ENCODE data around the gene OXNAD1.

OXNAD1 gene

DNA sequence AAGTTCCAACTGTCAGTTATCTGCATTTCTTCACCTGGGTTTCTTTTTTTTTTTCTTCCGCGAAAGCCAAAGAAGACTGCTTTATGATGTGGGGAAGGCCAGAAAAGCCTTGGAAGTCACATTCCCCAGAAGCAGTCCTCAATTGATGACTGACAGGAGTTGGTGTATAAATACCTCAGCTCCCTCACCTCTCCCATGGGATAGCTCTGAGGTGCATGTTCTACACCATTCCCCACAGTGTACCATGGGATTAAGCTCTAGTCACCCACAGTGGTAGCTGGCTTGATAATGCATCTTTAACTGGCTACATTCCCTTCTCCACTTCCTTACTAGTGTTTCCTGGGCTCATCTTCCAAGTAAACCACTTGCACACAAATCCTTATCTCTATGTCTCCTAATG, 30.7 kb upstream of the OXNAD1 start:
- no peak overlapping the region for H3K27ac ChIP-seq (ENCODE audit: low read length)
- WGBS (ENCODE audit: insufficient coverage, insufficient read length) = no CpG with 5 or more reads among the region's 2 CpGs
- no peaks in the 10 kb centered on the region for H3K27me3 ChIP-seq (ENCODE audit: control insufficient read depth, insufficient read depth, low read length)
- H3K36me3 ChIP-seq (ENCODE audit: control insufficient read depth, insufficient read depth, low read length) = no peaks in the 10 kb centered on the region
- no peak for DNase-seq (ENCODE audit: low read depth, low spot score)
- no peak overlapping the region for H3K4me3 ChIP-seq (ENCODE audit: low read length)
- H3K9me3 ChIP-seq (ENCODE audit: control insufficient read depth, insufficient read depth, low read length) = no peaks in the 10 kb centered on the region
- no peaks in the 10 kb centered on the region for H3K4me1 ChIP-seq (ENCODE audit: control insufficient read depth, insufficient read depth, low read length)

DNA sequence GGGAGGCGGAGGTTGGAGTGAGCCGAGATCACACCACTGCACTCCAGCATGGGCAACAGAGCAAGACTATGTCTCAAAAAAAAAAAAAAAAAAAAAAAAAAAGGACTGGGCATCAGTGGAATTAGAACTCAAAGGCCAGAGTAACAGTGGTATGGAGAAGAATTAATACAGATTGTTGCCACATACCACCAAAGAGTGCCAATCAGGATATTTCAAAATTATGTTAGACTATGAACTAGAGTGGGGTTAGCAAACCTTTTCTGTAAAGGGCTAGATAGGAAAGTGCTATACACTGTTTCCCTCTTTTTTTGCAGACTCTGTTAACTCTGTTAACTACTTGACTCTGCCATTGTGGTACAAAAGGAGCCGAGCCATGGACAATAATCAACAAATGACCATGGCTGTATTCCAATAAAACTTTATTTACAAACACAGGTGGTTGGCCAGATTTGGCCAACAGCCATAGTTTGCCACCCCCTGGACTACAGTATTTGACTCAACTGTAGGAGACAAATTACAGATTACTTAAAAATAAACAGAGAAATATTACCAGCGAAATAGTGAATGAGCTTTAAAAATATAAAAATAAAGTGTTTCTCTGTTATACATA, 28.9 kb upstream of the OXNAD1 start:
- no CpG with 5 or more reads among the region's 4 CpGs for WGBS (ENCODE audit: insufficient coverage, insufficient read length)
- Histone ChIP-seq H3K4me3 (ENCODE audit: low read length) (no peak overlapping the region), H3K27ac (ENCODE audit: low read length) (no peak overlapping the region), H3K9me3 (ENCODE audit: control insufficient read depth, insufficient read depth, low read length) (no peaks in the 10 kb centered on the region), H3K36me3 (ENCODE audit: control insufficient read depth, insufficient read depth, low read length) (no peaks in the 10 kb centered on the region), H3K4me1 (ENCODE audit: control insufficient read depth, insufficient read depth, low read length) (no peaks in the 10 kb centered on the region), H3K27me3 (ENCODE audit: control insufficient read depth, insufficient read depth, low read length) (no peaks in the 10 kb centered on the region)
- DNase-seq (ENCODE audit: low read depth, low spot score) = no peak

DNA sequence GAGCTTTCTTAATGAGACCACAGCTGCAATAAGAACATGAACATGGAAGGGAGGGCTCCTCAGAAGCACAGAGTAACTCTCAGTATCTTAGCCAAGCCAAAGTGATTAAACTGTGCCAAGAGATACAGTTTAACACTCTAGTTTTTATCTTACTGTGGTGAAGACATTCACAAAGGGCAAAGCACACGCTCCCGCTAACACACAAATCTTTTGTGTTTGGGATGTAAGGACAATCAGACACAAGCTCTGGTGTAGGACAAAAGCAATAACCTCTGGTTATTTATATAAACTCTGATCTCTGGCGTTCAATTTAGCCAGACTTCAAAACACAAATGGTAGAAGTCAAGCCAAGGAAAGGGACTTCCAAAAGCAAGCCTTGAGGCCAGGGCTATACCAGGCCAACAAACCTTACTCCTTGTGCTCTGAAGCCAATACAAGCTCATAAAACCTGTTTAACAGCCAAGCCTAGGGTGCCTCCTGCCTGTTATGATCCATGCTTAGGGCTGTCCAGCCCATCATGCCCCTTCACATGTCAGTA, 28.1 kb upstream of the OXNAD1 start:
- H3K4me3 ChIP-seq (ENCODE audit: low read length) = no peak overlapping the region

DNA sequence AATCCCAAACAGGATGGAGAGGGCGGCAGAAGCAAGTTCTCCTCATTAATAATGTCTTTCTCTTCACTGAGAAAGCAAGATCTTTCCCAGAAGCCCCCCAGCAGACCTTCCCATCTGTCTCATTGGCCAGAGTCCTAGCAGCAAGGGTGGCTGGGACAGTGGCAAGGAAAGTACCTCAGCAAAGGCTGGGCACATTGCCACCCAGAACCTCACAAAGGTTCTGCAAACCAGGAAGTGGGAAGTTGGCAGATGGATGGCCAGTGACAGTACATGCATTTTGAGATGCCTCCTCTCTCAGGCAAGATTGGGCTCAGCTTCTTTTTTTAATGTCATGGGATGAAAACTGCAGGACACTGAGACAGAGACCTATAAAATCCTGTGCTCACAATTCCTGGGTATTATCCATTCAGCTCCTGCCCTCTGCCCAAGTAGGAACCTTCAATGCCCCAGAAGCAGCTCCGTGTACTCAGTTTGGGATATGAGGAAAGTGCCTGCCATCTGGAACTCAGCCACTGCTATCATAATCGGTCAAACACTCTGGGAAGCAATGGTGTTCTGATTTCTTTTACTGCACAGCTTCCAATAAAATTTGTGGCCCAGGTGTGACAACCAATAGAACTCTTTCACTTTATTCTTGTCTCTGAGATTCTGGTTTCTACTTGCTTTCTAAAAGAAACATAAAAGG, 25.8 kb upstream of the OXNAD1 start:
- Histone ChIP-seq H3K4me3 (ENCODE audit: low read length) (no peak overlapping the region), H3K36me3 (ENCODE audit: control insufficient read depth, insufficient read depth, low read length) (no peaks in the 10 kb centered on the region), H3K9me3 (ENCODE audit: control insufficient read depth, insufficient read depth, low read length) (no peaks in the 10 kb centered on the region), H3K27me3 (ENCODE audit: control insufficient read depth, insufficient read depth, low read length) (no peaks in the 10 kb centered on the region), H3K4me1 (ENCODE audit: control insufficient read depth, insufficient read depth, low read length) (no peaks in the 10 kb centered on the region), H3K27ac (ENCODE audit: low read length) (no peak overlapping the region)
- WGBS (ENCODE audit: insufficient coverage, insufficient read length) = no CpG with 5 or more reads among the region's 3 CpGs
- no peak for DNase-seq (ENCODE audit: low read depth, low spot score)

More for the DNA sequence above, 28.1 kb upstream of the OXNAD1 start:
- Histone ChIP-seq H3K36me3 (ENCODE audit: control insufficient read depth, insufficient read depth, low read length) (no peaks in the 10 kb centered on the region), H3K27ac (ENCODE audit: low read length) (no peak overlapping the region), H3K4me1 (ENCODE audit: control insufficient read depth, insufficient read depth, low read length) (no peaks in the 10 kb centered on the region), H3K27me3 (ENCODE audit: control insufficient read depth, insufficient read depth, low read length) (no peaks in the 10 kb centered on the region), H3K9me3 (ENCODE audit: control insufficient read depth, insufficient read depth, low read length) (no peaks in the 10 kb centered on the region)
- DNase-seq (ENCODE audit: low read depth, low spot score) = no peak
- no CpG with 5 or more reads among the region's 3 CpGs for WGBS (ENCODE audit: insufficient coverage, insufficient read length)

DNA sequence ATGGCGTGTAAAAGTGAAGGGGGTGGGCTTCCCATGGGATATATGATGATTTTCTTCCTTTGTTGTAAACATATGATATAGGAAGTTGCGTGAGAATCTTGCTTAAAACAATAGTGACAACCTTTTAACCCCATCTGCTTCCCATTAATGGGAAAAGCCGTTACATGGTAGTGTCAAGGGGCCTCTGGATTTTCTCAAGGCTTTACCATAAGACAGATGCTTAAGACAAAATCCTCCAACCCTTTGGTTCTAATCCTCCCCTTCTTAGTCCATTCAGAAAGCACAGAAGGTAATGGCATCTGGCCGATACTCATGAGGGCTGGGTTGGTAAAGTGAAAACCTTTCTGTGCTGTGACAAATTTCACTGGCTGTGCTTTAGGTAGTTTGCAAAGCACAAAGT, 25.2 kb upstream of the OXNAD1 start:
- Histone ChIP-seq H3K36me3 (ENCODE audit: control insufficient read depth, insufficient read depth, low read length) (no peaks in the 10 kb centered on the region), H3K9me3 (ENCODE audit: control insufficient read depth, insufficient read depth, low read length) (no peaks in the 10 kb centered on the region), H3K27ac (ENCODE audit: low read length) (no peak overlapping the region), H3K4me3 (ENCODE audit: low read length) (no peak overlapping the region), H3K27me3 (ENCODE audit: control insufficient read depth, insufficient read depth, low read length) (no peaks in the 10 kb centered on the region), H3K4me1 (ENCODE audit: control insufficient read depth, insufficient read depth, low read length) (no peaks in the 10 kb centered on the region)
- WGBS (ENCODE audit: insufficient coverage, insufficient read length) = no CpG with 5 or more reads among the region's 4 CpGs
- no peak for DNase-seq (ENCODE audit: low read depth, low spot score)

DNA sequence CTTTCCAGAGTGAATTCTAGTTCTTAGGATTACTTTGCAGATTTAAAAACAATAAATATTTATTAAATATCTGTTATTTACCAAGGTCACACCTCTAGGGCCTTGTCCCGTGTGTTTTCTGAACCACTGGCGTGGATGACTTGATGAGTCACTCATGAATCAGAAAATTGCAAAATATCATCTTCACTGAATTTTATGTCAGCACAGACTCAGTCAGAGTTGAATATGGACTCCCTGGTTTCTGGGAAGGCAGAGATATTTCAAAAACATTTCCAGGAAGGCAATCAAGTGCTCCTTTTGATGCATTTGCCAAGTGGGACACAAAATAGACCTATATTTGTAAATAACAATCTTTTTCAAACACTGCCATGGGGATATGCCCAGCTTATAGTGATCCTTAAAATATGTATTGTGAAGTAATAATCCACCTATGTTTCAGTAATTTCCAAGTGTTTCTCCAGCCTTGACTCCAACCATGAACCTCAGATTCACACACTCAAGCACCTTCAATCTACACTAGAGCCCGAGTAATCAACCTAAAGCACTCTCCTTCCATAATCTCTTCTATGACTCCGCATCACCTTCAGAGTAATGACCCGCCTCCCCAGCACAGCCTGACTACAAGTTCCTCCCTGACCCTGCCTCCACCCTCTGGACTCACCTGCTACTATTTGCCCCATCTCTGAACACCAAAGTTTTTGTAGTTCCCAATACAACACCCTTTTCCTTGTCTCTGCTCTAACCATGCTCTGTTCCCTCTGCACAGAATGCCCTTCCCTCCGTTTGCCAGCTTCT, 24.6 kb upstream of the OXNAD1 start:
- no peak for DNase-seq (ENCODE audit: low read depth, low spot score)
- WGBS (ENCODE audit: insufficient coverage, insufficient read length) = no CpG with 5 or more reads among the region's 6 CpGs
- Histone ChIP-seq H3K27me3 (ENCODE audit: control insufficient read depth, insufficient read depth, low read length) (no peaks in the 10 kb centered on the region), H3K9me3 (ENCODE audit: control insufficient read depth, insufficient read depth, low read length) (no peaks in the 10 kb centered on the region), H3K4me3 (ENCODE audit: low read length) (no peak overlapping the region), H3K36me3 (ENCODE audit: control insufficient read depth, insufficient read depth, low read length) (no peaks in the 10 kb centered on the region), H3K27ac (ENCODE audit: low read length) (no peak overlapping the region), H3K4me1 (ENCODE audit: control insufficient read depth, insufficient read depth, low read length) (no peaks in the 10 kb centered on the region)

DNA sequence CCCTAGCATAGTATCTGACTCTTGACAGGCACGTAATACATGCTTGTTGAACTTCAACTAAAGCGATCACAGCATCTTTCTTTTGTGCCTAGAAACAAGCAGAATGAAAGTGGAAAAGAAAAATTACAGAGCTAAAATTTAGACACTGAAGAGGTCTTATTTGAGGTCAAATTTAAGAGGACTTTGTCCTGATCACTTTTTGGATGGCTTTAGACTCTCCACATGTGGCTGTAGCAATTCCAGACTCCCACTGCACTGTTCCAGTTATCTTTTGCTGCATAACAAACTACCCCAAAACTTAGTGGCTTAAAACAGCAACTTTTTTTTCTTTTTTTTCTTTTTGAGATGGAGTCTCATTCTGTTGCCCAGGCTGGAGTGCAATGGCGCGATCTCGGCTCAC, 23.8 kb upstream of the OXNAD1 start:
- Histone ChIP-seq H3K4me1 (ENCODE audit: control insufficient read depth, insufficient read depth, low read length) (no peaks in the 10 kb centered on the region), H3K36me3 (ENCODE audit: control insufficient read depth, insufficient read depth, low read length) (no peaks in the 10 kb centered on the region), H3K4me3 (ENCODE audit: low read length) (no peak overlapping the region), H3K27ac (ENCODE audit: low read length) (no peak overlapping the region), H3K27me3 (ENCODE audit: control insufficient read depth, insufficient read depth, low read length) (no peaks in the 10 kb centered on the region), H3K9me3 (ENCODE audit: control insufficient read depth, insufficient read depth, low read length) (no peaks in the 10 kb centered on the region)
- WGBS (ENCODE audit: insufficient coverage, insufficient read length) = no CpG with 5 or more reads among the region's 5 CpGs
- no peak for DNase-seq (ENCODE audit: low read depth, low spot score)

DNA sequence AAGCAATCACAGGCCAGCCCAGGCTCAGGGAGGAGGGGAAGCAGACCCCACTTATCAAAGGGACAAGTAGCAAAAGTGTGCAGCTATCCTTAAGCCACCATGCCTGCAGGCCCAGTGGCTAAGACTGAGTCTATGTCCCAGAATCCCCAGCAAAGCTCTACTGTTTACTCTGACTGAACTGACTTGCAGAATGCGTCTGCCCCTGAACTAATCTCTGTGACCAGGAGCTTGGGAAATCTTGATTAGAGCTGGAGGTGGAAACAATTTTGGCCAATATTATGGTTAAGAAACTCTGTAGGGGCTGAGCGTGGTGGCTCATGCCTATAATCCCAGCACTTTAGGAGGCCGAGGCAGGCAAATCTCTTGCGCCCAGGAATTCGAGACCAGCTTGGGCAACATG, 22.8 kb upstream of the OXNAD1 start:
- WGBS (ENCODE audit: insufficient coverage, insufficient read length) = no CpG with 5 or more reads among the region's 5 CpGs

DNA sequence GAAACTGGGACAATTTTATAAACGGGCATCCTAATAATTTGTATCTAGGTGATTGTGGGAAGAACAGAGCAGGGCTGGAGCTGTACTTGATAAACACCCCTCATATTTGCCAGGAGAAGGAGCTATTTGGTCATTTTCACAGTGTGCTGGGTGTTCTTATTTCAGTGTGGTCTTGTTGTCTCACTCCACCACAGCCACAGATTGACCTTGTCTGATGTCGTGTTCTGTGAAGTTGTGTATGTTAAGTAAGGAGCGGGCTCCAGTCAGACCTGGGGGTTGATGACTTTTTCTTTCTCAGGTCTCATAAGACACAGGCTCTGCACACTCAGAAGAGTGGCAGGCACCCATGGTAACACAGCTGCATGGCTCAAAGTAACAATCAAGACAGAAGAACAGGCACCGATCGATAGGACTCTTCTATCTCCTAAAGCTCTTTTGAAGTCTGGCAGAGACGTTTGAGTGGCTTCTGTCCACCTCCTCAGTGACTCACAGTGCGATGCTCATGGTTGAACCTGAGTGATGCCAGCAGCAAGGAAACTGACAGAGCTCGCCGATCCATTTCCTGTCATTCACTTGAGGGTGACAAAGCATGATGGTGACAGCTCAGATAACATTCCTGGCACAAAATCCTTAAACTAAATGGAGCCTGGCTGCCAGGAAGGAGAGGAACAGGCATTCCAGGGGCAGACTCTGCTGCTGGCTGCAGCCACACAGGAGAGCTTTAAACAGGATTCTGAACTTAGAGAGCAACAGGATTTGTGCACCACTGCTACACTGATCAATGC, 21.1 kb upstream of the OXNAD1 start:
- H3K27ac ChIP-seq (ENCODE audit: low read length) = no peak overlapping the region

More for the DNA sequence above, 22.8 kb upstream of the OXNAD1 start:
- DNase-seq (ENCODE audit: low read depth, low spot score) = no peak
- Histone ChIP-seq H3K36me3 (ENCODE audit: control insufficient read depth, insufficient read depth, low read length) (no peaks in the 10 kb centered on the region), H3K27me3 (ENCODE audit: control insufficient read depth, insufficient read depth, low read length) (no peaks in the 10 kb centered on the region), H3K4me1 (ENCODE audit: control insufficient read depth, insufficient read depth, low read length) (no peaks in the 10 kb centered on the region), H3K27ac (ENCODE audit: low read length) (no peak overlapping the region), H3K9me3 (ENCODE audit: control insufficient read depth, insufficient read depth, low read length) (no peaks in the 10 kb centered on the region), H3K4me3 (ENCODE audit: low read length) (no peak overlapping the region)

DNA sequence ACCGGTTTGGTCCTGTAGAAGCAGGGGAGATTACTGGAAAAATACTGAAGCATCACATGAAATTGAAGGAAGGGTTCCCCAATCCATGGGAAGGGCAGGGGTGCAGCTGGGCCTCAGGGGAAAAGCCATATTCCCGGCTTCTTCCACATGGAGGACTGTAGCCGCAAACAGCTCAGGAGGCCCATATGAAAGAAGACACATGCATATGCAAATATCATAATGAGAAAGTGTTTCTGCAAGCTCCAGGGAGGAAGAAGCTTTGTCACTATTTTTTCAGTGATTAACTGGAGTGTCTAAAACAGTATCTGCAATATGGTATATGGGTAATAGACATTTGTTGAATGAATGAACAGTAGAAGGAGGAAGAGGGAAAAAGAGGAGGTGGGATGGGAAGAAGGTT, 19.4 kb upstream of the OXNAD1 start:
- WGBS (ENCODE audit: insufficient coverage, insufficient read length) = no CpG with 5 or more reads among the region's 3 CpGs
- no peaks in the 10 kb centered on the region for H3K9me3 ChIP-seq (ENCODE audit: control insufficient read depth, insufficient read depth, low read length)
- no peaks in the 10 kb centered on the region for H3K4me1 ChIP-seq (ENCODE audit: control insufficient read depth, insufficient read depth, low read length)
- no peaks in the 10 kb centered on the region for H3K36me3 ChIP-seq (ENCODE audit: control insufficient read depth, insufficient read depth, low read length)
- H3K27ac ChIP-seq (ENCODE audit: low read length) = no peak overlapping the region
- DNase-seq (ENCODE audit: low read depth, low spot score) = no peak
- H3K4me3 ChIP-seq (ENCODE audit: low read length) = no peak overlapping the region
- no peaks in the 10 kb centered on the region for H3K27me3 ChIP-seq (ENCODE audit: control insufficient read depth, insufficient read depth, low read length)

More for the DNA sequence above, 21.1 kb upstream of the OXNAD1 start:
- Histone ChIP-seq H3K27me3 (ENCODE audit: control insufficient read depth, insufficient read depth, low read length) (no peaks in the 10 kb centered on the region), H3K9me3 (ENCODE audit: control insufficient read depth, insufficient read depth, low read length) (no peaks in the 10 kb centered on the region), H3K4me3 (ENCODE audit: low read length) (no peak overlapping the region), H3K4me1 (ENCODE audit: control insufficient read depth, insufficient read depth, low read length) (no peaks in the 10 kb centered on the region), H3K36me3 (ENCODE audit: control insufficient read depth, insufficient read depth, low read length) (no peaks in the 10 kb centered on the region)
- no peak for DNase-seq (ENCODE audit: low read depth, low spot score)
- WGBS (ENCODE audit: insufficient coverage, insufficient read length) = no CpG with 5 or more reads among the region's 9 CpGs
